HG02870 (cell line): Measurements from ENCODE around the gene PPHLN1.

Experiments
- ATAC-seq: cut with Tn5 transposase; IDR thresholded peaks from one replicate; pipeline ENCODE4 v1.9.1; 2021; ENCODE audit warnings: mild to moderate bottlenecking, moderate library complexity; ENCODE audit not compliant: unreplicated experiment

The PPHLN1 gene

GRCh38 chr12:42325653-42326474 is at the start of gene PPHLN1, which contains the start of gene ZCRB1:
TSS of gene PPHLN1 (plus strand) at chr12:42326167. CDS start at chr12:42335903, 9,736 bp downstream.
TSS of gene ZCRB1 (minus strand) at chr12:42326094. CDS start at chr12:42324102, 1,992 bp downstream.
- peak; percentile 94 for ATAC-seq

GRCh38 chr12:42277396-42278127 is 48.4 kb upstream of the PPHLN1 start:
- ATAC-seq = no peak

DNA sequence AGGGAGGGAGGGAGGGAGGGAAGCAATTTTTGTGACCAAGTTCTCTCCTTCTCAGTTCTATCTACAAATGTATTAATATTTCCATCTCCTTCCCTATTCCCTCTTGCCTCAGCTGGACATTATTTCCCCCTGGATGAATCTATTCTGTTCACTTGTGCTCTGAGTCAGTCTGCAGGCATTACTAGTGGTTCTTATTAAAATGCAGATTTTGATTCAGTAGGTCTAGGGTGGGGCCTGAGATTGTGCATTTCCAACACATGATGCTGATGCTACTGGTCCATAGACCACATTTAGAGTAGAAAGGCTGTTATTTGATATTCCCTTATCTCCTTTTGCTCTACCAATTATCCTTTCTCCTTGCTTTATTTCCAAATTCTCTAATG is 47.8 kb upstream of the PPHLN1 start:
- ATAC-seq = no peak

DNA sequence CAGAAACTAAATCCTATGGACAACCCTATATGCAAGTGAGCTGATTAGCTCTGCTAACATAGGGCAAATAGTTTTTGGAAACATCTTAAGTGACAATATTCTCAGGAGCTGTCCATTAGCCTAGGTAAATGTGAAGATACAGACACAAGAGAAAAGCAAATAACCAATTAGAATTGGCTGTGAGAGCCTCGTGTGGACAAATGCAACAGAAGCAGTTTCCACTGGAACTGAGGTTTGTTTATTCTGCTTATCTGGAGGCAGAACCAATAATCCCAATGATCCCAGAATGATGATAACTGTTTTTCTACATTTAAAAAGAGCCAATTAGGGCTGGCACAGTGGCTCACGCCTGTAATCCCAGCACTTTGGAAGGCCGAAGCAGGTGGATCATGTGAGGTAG is 44.7 kb upstream of the PPHLN1 start:
- no peak for ATAC-seq

DNA sequence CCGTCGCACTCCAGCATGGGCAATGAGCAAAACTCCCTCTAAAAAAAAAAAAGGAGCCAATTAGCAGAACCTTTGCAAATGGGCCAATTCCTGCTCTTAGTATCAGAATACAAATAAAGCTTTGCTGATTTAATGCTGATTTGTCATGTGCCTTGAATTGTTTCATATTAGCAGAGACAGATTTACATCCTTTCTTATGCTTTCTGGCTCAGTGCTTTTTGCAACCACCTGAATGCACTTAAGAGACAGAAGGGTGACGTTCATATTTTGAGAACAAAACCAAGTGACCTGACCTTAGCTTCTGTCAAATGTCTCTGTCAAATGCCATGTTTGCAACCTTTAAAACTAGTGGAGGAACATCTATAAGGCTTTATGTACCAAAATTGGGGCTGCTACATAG is 44.1 kb upstream of the PPHLN1 start:
- no peak for ATAC-seq

DNA sequence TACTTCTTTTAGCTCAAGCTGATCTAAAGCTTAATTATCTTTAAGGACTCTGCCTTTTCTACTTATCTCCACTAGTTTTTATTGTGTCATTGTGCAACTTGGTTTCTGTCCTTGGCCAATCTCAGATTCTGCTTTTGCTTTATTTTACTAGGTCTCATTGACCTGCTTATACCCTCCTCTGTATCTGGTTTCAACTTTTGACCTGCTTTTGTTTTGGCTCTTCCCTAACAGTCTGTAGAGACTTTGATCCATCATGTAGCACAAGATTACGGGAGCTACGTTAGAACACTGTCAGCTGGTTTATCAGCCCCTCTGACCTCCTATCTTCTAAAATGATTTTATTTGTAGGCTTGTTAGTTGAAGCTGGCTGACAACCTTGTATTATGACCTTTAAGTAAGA is 43.7 kb upstream of the PPHLN1 start:
- ATAC-seq = no peak

DNA sequence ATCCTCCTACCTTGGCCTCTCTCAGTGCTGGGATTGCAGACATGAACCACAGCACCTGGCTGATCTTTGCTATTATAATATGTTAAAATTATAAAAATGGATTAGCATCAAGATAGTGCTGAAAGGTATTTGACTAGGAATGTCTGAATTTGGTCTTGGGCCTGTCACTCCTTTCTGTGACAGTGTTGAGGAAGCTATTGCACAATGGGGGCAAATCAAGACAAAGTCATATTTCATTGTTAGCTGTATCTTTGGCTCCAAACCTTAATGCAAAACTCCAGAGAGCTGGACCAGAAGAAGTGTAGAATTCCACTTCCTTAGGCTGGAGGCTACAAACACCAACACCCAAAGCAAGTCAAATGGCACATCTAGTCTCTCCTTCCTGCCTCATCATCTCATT is 42.2 kb upstream of the PPHLN1 start:
- ATAC-seq = no peak

GRCh38 chr12:42284157-42284556 is 41.8 kb upstream of the PPHLN1 start:
- no peak for ATAC-seq

- no peak for ATAC-seq
Measured at GRCh38 chr12:42284876-42285275, 41.1 kb upstream of the PPHLN1 start.

GRCh38 chr12:42285431-42285830 is 40.5 kb upstream of the PPHLN1 start:
- ATAC-seq = no peak

DNA sequence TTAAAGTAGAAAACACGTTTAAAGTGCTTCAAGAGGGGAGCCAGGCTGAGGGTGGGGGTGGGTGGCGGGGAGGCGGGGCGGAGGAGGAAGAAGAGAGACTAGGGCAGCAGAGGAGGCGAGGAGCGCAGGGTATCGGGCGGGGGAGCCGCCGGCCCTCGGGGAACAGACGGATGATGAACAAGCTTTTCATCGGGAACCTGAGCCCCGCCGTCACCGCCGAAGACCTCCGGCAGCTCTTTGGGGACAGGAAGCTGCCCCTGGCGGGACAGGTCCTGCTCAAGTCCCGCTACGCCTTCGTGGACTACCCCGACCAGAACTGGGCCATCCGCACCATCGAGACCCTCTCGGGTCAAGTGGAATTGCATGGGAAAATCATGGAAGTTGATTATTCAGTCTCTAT is 39.2 kb upstream of the PPHLN1 start:
- no peak for ATAC-seq

DNA sequence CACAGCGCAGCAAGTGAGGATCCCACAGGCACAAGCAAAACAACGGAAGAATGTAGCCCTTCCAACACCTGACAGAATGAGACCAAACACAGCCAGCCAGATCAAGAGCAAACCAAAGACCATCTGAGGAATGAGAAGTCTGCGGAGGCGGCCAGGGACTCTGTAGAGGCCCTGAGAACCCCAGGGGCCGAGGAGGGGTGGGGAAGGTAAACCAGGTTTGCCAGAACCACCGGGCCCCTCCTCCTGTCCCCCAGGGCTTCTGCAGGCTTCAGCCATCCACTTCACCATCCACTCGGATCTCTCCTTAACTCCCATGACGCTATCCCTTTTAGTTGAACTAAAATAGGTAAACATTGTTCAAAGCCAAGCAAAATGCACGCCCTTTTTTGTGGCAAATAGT is 37.4 kb upstream of the PPHLN1 start:
- no peak for ATAC-seq

- ATAC-seq = no peak
Measured at GRCh38 chr12:42291680-42292079, 34.3 kb upstream of the PPHLN1 start.

- ATAC-seq = no peak
Measured at GRCh38 chr12:42296503-42297109, 29.4 kb upstream of the PPHLN1 start.

DNA sequence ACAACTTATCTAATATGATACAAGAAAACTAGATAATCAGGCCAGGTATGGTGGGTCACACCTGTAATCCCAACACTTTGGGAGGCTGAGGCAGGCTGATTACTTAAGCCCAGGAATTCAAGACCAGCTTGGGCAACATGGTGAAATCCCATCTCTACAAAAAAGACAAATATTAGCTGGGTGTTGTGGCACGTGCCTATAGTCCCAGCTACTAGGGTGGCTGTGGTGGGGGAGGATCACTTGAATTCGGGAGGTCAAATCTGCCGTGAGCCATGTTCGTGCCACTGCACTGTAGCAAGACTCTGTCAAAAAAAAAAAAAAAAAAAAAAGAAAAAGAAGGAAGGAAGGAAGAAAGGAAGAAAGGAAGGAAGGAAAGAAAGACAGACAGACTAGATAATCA is 27.1 kb upstream of the PPHLN1 start:
- no peak for ATAC-seq

- ATAC-seq = peak; percentile 92
Measured at GRCh38 chr12:42299392-42300308, 26.3 kb upstream of the PPHLN1 start.

DNA sequence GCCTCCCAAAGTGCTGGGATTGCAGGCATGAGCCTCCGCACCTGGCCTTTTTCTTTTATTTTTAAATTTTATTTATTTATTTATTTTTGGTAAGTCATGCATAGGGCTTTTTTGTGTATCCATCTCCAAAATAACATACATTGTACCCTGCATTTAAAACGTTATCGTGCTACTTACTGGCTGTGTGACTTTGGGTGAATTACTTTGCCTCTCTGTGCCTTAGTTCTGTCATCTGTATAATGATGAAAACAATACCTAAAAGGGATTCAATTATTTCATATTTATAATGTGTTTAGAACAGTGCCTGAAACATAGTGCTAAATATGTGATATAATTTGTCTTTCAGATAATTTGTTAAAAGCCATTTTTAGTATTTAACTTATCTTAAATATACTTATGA is 19.7 kb upstream of the PPHLN1 start:
- no peak for ATAC-seq

GRCh38 chr12:42308390-42308789 is 17.6 kb upstream of the PPHLN1 start:
- no peak for ATAC-seq

GRCh38 chr12:42309996-42310395 is 16.0 kb upstream of the PPHLN1 start:
- ATAC-seq = no peak

DNA sequence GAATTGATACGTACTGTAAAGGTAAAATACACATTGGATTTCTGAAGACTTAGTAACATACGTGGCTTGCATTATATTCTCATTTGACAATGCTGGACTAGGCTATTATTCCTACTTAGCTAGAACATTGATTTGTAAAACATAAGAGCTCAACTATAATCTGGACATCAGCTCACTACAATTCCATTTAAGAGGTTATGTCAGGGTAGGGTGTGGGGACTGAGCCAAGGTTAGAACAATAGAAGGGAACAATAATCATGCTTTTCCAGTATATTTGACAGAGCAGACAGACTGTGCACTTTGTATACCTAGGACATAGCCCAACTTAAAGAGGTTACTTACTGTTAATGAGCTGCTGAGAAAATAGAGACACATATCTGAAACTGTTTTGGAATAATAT is 10.9 kb upstream of the PPHLN1 start:
- ATAC-seq = no peak

GRCh38 chr12:42320796-42321195 is 5.2 kb upstream of the PPHLN1 start:
- no peak for ATAC-seq
